Stimulated activated CD8-positive, alpha-beta memory T cell treated with anti-CD3 and anti-CD28 coated beads, Interleukin-12 subunit alpha, Interleukin-12 subunit beta, amount 100 ng/mL, for 4 hours (primary cell): Measurements from ENCODE around the gene GBP2.
"Not testable (repeated sequence)": the region's sequence is repeated elsewhere in the genome, so short reads cannot be mapped to it uniquely, and the experiment has no call there.

ENCODE experiments used
- DNase-seq: peaks from one replicate; pipeline ENCODE4 v3.0.0-alpha.2; 2020; ENCODE audit warnings: low read depth

Gene GBP2

GRCh38 chr1:89125913-89126580, at the start of gene GBP2:
Gene GBP2, minus strand, starts transcription at chr1:89126114. Its CDS starts 4,148 bp downstream, at chr1:89121966.
- DNase-seq = no peak

GRCh38 chr1:89174491-89174890, 48.6 kb upstream of the GBP2 start:
- DNase-seq = no peak

- DNase-seq = no peak
These were observed 46.7 kb upstream of the GBP2 start for GRCh38 chr1:89172468-89173143.

- DNase-seq = no peak
These were observed 45.1 kb upstream of the GBP2 start for GRCh38 chr1:89171067-89171438.

- DNase-seq = no peak
These were observed 44.5 kb upstream of the GBP2 start for GRCh38 chr1:89170170-89171066.

GRCh38 chr1:89169166-89169565, 43.3 kb upstream of the GBP2 start:
- DNase-seq = no peak

GRCh38 chr1:89167590-89168230, 41.8 kb upstream of the GBP2 start:
- DNase-seq = no peak

- DNase-seq = no peak
These were observed 40.8 kb upstream of the GBP2 start for GRCh38 chr1:89166705-89167104.

GRCh38 chr1:89165811-89166210, 39.9 kb upstream of the GBP2 start:
- no peak for DNase-seq

- no peak for DNase-seq
These were observed 25.1 kb upstream of the GBP2 start for GRCh38 chr1:89151047-89151446.

- DNase-seq = no peak
These were observed 24.1 kb upstream of the GBP2 start for GRCh38 chr1:89149976-89150375.

GRCh38 chr1:89149229-89149628, 23.3 kb upstream of the GBP2 start:
- DNase-seq = no peak

- no peak for DNase-seq
These were observed 22.1 kb upstream of the GBP2 start for GRCh38 chr1:89147678-89148658.

GRCh38 chr1:89146721-89147120, 20.8 kb upstream of the GBP2 start:
- no peak for DNase-seq

- no peak for DNase-seq
These were observed 17.6 kb upstream of the GBP2 start for GRCh38 chr1:89143484-89143883.

GRCh38 chr1:89142160-89142559, 16.2 kb upstream of the GBP2 start:
- DNase-seq = no peak

- DNase-seq = no peak
These were observed 7.8 kb upstream of the GBP2 start for GRCh38 chr1:89133747-89134146.

- no peak for DNase-seq
These were observed 4.8 kb upstream of the GBP2 start for GRCh38 chr1:89130716-89131115.

- no peak for DNase-seq
These were observed 4.0 kb upstream of the GBP2 start for GRCh38 chr1:89129911-89130310.

GRCh38 chr1:89128003-89128458, 2.1 kb upstream of the GBP2 start:
- not testable (repeated sequence) for DNase-seq
